Activated CD4-positive, CD25-positive, alpha-beta regulatory T cell treated with anti-CD3 and anti-CD28 coated beads, Interleukin-2, amount 50 U/mL, for 24 hours (primary cell): ENCODE results near the gene ERBB4.
"Not testable (repeated sequence)": the region's sequence is repeated elsewhere in the genome, so short reads cannot be mapped to it uniquely, and the experiment has no call there.

Experiments used
- ATAC-seq, 2 donors: fragments of 150-1000 bp; cut with Tn5 transposase; one replicate each; pipeline ENCODE4 v1.10.0; 2021; ENCODE audit warnings: mild to moderate bottlenecking in 1 of 2, moderate library complexity in 1 of 2

The ERBB4 gene

DNA sequence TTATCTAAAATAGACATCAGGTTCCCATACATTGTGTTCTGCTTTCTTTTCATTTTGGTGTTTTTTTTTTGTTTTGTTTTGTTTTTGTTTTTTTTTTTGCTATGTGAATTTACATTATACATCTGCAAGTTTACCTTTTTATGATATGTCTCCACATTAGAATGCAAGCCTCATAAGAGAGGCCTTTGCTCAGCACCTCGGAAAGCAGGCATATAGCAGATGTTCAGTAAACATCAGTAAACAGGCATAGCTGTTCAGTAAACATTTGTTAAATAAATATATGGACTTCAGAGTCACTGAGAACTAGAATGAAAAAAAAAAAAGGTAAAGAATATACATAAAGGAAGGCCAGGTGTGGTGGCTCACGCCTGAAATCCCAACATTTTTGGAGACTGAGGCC, 405.3 kb downstream of the ERBB4 start:
- no peak for ATAC-seq

DNA sequence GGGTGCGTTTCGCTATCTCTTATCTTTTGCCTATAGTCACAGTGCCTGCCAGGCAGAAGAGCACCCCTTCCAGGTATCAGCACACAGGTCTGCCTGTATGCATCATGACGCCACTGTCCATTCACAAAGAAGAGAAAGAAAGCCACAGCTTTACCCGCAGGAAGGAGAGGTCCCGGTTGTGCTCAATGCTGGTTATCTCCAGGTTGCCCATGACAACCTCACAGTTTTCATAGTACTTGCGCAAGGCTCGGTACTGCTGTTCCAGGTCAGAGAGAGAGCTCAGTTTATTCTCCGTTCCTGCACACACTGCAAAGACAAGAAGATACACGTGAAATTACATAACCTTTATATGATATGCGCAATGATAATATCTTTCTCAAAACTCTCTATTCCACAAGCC, 414.0 kb downstream of the ERBB4 start:
- no peak for ATAC-seq

- no peak for ATAC-seq
Observed at GRCh38 chr2:212119591-212119990, 419.0 kb downstream of the ERBB4 start.

- no peak for ATAC-seq
Observed at GRCh38 chr2:212117926-212118325, 420.7 kb downstream of the ERBB4 start.

GRCh38 chr2:212114489-212114888, 424.1 kb downstream of the ERBB4 start:
- ATAC-seq: no peak

DNA sequence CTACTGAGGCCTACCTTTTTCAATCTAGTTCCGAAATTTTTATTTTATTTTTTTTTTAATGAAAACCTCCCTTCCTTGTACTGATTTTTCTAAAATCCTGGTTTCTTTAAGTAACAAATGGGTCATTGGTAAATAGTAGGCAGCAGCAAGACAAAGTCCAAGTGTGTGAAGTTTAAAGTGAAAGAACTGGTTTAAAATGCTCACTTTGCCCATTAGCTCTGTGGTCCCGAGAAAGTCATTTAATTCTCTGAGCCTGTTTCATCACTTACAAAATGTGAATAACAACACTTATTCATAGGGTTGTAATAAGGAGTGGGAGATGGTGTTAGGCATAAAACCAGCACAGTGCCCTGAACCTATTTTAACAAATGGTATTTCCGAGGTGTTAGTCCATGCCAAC, 426.2 kb downstream of the ERBB4 start:
- ATAC-seq: no peak

GRCh38 chr2:212109792-212110680, 428.6 kb downstream of the ERBB4 start:
- ATAC-seq: no peak

DNA sequence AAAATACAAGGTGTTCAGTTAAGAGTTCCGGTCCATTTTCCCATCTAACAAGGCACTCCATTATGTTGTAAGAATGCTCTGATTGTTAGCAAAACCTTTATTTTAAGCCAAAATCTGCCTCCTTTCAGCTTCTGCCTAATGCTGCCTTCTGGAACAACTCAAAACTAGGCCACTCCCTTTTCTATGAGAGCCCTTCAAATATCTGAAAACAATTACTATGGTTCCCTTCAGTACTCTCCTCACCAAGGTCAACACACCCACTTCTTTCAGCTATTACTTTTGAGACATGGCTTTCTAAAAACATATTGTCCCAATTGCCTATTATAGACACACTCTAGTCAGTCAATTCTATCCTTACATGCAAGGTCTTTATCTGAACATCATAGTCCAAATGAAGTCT, 429.4 kb downstream of the ERBB4 start:
- ATAC-seq: no peak

DNA sequence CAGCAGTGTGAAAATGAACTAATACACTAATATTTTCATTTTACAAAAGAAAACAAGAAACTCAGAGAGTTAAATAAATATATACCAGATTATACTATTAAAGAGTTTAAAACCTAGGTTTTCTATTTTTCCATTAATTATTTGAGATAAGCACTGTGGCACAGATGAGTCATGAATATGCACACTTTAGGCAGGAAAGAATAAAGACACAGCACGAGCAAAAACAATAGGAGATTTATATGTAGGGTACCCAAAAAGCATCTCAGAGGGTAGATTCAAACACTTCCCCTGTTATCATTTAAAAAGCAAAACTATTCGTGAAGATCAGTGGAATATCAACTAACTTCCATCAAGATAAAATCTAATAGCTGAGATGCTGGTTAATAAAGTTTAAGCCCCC, 430.6 kb downstream of the ERBB4 start:
- ATAC-seq: no peak

DNA sequence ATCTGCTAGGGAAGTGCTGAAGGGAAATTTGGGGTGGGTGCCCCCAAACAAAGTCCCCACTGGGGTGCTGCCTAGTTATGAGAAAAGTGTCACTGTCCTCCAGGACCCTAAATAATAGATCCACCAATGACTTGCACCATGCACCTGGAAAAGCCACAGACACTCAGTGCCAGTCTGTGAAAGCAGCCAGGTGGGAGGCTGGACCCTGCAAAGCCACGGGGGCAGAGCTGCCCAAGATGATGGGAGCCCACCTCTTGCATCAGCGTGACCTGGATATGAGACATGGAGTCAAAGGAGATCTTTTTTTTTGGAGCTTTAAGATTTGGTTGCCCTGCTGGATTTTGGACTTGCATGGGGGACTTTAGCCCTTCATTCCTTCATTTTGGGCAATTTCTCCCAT, 431.6 kb downstream of the ERBB4 start:
- ATAC-seq: no peak

DNA sequence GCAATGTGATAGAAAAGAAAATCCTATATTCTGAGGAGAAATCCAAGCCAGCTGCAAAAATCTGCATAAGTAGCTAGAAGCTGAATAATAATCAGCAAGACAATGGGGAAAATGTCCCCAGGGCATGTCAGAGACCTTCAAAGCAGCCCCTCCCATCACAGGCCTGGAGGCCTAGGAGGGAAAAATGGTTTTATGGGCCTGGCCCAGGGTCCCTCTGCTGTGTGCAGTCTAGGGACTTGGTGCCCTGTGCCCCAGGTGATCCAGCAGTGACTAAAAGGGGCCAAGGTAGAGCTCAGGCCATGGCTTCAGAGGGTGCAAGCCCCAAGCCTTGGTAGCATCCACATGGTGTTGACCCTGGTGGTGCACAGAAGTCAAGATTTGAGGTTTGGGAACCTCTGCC, 432.1 kb downstream of the ERBB4 start:
- ATAC-seq: not testable (repeated sequence)

- ATAC-seq: no peak
Observed at GRCh38 chr2:212099658-212100057, 438.9 kb downstream of the ERBB4 start.

GRCh38 chr2:212098966-212099365, 439.6 kb downstream of the ERBB4 start:
- ATAC-seq: no peak

DNA sequence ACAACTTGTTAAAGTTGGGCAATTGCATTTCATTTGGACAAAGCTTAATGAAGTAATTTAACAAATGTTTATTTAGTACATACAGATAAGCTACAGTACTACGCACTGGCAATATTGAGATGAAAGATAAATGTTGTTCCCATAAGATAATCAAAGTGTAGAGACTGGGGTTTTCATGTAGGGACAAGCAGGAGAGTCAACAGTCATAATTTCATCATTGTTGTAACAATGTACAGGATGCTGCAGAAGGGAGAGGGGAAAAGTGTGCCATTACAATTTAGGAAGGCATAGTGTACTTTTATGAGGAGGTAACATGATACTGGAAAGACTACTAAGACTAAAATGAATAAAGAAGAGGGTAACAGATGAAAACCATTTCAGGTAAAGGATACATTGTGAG, 441.6 kb downstream of the ERBB4 start:
- no peak for ATAC-seq

DNA sequence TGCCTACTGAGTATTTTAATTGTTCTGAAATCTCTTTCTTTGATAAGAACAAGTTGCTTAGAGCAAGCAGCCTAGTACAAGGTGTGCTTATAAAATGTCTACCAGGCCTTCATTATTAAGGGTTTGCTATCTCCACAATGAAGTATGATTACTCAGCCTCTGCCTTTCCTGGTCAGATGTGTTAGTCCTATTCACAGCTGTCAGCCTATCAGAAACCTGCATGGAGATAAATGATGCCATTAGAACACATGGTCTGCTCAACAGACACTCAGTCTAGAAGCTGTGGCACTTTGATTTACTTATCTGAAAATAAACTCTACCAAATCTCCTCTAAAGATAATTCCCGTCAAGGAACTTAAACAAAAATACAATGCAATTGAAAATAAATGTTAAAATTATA, 448.7 kb downstream of the ERBB4 start:
- ATAC-seq: no peak

- ATAC-seq: no peak
Observed at GRCh38 chr2:212088353-212088752, 450.2 kb downstream of the ERBB4 start.

GRCh38 chr2:212083492-212083891, 455.1 kb downstream of the ERBB4 start:
- ATAC-seq: no peak

- ATAC-seq: no peak
Observed at GRCh38 chr2:212078103-212078502, 460.5 kb downstream of the ERBB4 start.

DNA sequence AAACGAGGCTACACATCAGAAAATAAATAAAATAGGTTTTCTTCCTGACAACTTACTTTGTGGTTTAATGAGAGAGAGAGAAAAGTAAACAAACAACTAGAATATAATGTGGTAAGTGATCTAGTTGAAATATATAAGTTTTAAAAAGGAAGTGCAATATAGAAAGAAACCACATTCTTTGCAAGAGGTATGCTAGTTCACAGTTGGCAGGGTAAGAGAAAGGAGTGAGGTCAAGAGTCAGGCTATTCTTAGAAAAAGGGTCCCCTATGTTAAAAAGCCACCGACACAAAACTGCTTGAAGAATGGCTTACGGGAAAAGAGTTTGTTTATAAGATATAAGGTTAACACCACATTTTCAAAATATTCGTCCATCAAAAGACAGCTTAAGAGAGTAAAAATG, 462.1 kb downstream of the ERBB4 start:
- ATAC-seq: no peak

DNA sequence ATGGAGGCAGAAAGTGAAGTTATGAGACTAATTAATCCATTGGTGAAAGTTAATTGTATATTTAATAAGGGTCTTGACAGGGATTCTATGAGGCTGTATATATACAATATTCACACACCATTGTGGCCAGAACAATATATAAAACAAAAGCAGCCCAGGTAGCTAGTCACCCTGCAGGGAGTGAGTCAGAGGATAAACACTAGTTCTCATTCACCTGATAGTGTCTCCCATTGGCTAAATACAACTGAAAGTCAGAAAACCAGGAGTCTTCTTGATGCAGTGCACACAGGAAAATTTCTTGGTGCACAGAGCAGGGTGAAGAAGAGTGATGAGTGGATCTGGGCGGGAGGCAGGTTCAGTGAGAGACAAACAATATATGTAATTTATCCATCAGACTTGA, 465.2 kb downstream of the ERBB4 start:
- ATAC-seq: no peak

DNA sequence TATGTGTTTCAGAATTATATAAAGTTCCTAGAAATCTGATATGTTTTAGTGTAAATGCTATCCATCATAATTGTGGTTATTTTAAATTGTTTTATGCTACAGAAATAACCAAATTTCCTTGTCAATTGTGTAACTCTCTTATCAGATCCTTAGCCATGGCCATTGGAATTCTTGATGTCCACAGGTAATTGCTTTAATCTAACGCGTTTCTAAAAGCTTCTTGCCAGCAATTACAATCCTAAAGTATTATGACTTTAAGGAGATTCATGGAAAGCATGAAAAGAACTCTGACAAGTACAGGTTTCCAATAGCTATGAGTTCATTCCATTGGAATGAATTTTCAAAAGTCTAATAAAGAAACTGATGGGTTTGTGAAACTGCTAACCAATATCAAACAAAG, 472.1 kb downstream of the ERBB4 start:
- ATAC-seq: no peak

DNA sequence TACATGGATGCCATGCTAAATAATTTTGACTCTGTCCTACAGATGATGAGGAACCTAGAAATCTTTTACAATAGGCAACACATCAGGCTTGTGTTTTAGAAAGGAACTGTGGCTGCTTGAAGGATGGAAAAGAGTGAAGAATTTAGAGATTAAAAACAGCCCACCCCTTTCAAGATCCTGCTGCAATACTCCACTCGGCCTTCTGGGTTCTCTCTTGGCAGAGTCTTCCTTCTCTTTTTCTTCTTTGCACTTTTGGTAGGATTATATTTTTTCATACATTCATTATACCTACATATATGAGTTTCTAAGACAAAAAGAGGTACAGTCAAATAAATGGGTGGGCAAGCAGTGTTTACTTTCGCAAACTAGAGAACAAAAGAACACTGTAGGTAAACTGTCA, 474.3 kb downstream of the ERBB4 start:
- no peak for ATAC-seq

- ATAC-seq: no peak
Observed at GRCh38 chr2:212052412-212053159, 486.0 kb downstream of the ERBB4 start.

- no peak for ATAC-seq
Observed at GRCh38 chr2:212050871-212051270, 487.7 kb downstream of the ERBB4 start.
